GM15510 (cell line): ENCODE results near the gene EIF4E.

Experiments used
- POLR2A ChIP-seq: IDR thresholded peaks from 3 replicates; pipeline ENCODE4 v1.6.1; 2011; ENCODE audit warnings: borderline replicate concordance; ENCODE audit not compliant: insufficient read length; ENCODE audit errors: extremely low read depth

The EIF4E gene

GRCh38 chr4:98851806-98852205 is 77.1 kb downstream of the EIF4E start:
- TF ChIP-seq POLR2A: no peak

- no peak for TF ChIP-seq POLR2A
These were observed 78.0 kb downstream of the EIF4E start for GRCh38 chr4:98850937-98851336.

- TF ChIP-seq POLR2A: no peak
These were observed 80.5 kb downstream of the EIF4E start for GRCh38 chr4:98848448-98848847.

GRCh38 chr4:98845960-98846359 is 83.0 kb downstream of the EIF4E start:
- TF ChIP-seq POLR2A: no peak

- TF ChIP-seq POLR2A: no peak
These were observed 89.8 kb downstream of the EIF4E start for GRCh38 chr4:98838977-98839618.

GRCh38 chr4:98838531-98838930 is 90.4 kb downstream of the EIF4E start:
- TF ChIP-seq POLR2A: no peak

- TF ChIP-seq POLR2A: no peak
These were observed 95.5 kb downstream of the EIF4E start for GRCh38 chr4:98833384-98833783.
